WTC11 (cell line): ENCODE measurements around the gene KLHL35.

Experiments used
- IRF2 ChIP-seq: sonication (generic); formaldehyde crosslinking; IDR thresholded peaks from 2 replicates; pipeline ENCODE4 v1.8.0; 2022; ENCODE audit warnings: low read depth, missing genetic modification reagents, borderline replicate concordance
- NFYB ChIP-seq: sonication (generic); formaldehyde crosslinking; conservative IDR thresholded peaks from 2 replicates; pipeline ENCODE4 v1.8.0; 2022; ENCODE audit warnings: low read depth, missing genetic modification reagents
- SMAD3 ChIP-seq: sonication (generic); formaldehyde crosslinking; IDR thresholded peaks from 2 replicates; pipeline ENCODE4 v1.8.0; 2022; ENCODE audit warnings: missing genetic modification reagents, mild to moderate bottlenecking, borderline replicate concordance
- TCF7 ChIP-seq: sonication (generic); formaldehyde crosslinking; IDR thresholded peaks from 2 replicates; pipeline ENCODE4 v1.8.0; 2022; ENCODE audit warnings: mild to moderate bottlenecking, low read depth, missing genetic modification reagents, moderate library complexity
- TEAD4 ChIP-seq: sonication (generic); formaldehyde crosslinking; IDR thresholded peaks from 2 replicates; pipeline ENCODE4 v1.8.0; 2022; ENCODE audit warnings: mild to moderate bottlenecking, missing genetic modification reagents
- ZNF121 ChIP-seq: sonication (generic); formaldehyde crosslinking; IDR thresholded peaks from 2 replicates; pipeline ENCODE4 v1.8.0; 2023; ENCODE audit warnings: missing genetic modification reagents
- ZNF423 ChIP-seq: fragments of 250-450 bp; sonication (Bioruptor Pico); IDR thresholded peaks from 2 replicates; pipeline ENCODE4 v2.1.2; 2022; ENCODE audit warnings: mild to moderate bottlenecking, moderate library complexity
- TF ChIP-seq, protein P1 (sequence below): fragments of 200-600 bp; IDR thresholded peaks from 2 replicates; pipeline ENCODE4 v1.8.0; 2022; ENCODE audit warnings: antibody characterized with exemption
- TF ChIP-seq, protein P2 (sequence below): sonication (generic); formaldehyde crosslinking; IDR thresholded peaks from 2 replicates; pipeline ENCODE4 v1.8.1; 2023; ENCODE audit warnings: mild to moderate bottlenecking, moderate library complexity, missing genetic modification reagents
- TF ChIP-seq, protein P3 (sequence below): sonication (generic); formaldehyde crosslinking; IDR thresholded peaks from 2 replicates; pipeline ENCODE4 v1.8.0; 2022; ENCODE audit warnings: missing genetic modification reagents
- TF ChIP-seq, protein P4 (sequence below): sonication (generic); formaldehyde crosslinking; IDR thresholded peaks from 2 replicates; pipeline ENCODE4 v1.8.0; 2022; ENCODE audit warnings: mild to moderate bottlenecking, missing genetic modification reagents
- TF ChIP-seq, protein P5 (sequence below): sonication (generic); formaldehyde crosslinking; IDR thresholded peaks from 2 replicates; pipeline ENCODE4 v1.8.0; 2022; ENCODE audit warnings: mild to moderate bottlenecking, missing genetic modification reagents

DNA sequence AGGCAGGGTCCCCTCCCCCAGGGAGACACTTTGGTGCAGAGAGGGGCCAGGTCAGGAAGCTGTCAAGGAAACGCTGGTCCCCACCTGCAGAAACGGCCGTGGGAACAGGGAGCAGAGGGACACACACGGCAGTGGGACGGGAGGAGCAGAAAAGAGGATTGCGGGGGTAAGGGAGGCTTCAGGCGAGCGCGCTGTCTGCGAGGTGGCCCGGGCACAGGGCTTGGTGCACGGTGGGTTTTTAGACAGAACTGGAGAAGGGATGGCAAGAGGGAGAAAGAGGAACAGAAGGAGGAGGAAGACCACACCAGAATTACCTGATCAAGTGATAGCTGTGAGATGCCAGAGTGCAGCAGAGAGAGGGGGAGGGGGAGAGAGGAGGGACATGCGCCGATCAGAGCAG is 6.0 kb upstream of the KLHL35 start:
- TF ChIP-seq, protein P1, sequence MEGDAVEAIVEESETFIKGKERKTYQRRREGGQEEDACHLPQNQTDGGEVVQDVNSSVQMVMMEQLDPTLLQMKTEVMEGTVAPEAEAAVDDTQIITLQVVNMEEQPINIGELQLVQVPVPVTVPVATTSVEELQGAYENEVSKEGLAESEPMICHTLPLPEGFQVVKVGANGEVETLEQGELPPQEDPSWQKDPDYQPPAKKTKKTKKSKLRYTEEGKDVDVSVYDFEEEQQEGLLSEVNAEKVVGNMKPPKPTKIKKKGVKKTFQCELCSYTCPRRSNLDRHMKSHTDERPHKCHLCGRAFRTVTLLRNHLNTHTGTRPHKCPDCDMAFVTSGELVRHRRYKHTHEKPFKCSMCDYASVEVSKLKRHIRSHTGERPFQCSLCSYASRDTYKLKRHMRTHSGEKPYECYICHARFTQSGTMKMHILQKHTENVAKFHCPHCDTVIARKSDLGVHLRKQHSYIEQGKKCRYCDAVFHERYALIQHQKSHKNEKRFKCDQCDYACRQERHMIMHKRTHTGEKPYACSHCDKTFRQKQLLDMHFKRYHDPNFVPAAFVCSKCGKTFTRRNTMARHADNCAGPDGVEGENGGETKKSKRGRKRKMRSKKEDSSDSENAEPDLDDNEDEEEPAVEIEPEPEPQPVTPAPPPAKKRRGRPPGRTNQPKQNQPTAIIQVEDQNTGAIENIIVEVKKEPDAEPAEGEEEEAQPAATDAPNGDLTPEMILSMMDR, result no peak
- TF ChIP-seq NFYB (CRISPR knock-in tag) (no peak), ZNF121 (no peak), TCF7 (CRISPR knock-in tag) (no peak), TEAD4 (CRISPR knock-in tag) (no peak), SMAD3 (CRISPR knock-in tag) (no peak), ZNF423 (CRISPR knock-in tag) (no peak), IRF2 (CRISPR knock-in tag) (no peak)
- TF ChIP-seq, protein P2, sequence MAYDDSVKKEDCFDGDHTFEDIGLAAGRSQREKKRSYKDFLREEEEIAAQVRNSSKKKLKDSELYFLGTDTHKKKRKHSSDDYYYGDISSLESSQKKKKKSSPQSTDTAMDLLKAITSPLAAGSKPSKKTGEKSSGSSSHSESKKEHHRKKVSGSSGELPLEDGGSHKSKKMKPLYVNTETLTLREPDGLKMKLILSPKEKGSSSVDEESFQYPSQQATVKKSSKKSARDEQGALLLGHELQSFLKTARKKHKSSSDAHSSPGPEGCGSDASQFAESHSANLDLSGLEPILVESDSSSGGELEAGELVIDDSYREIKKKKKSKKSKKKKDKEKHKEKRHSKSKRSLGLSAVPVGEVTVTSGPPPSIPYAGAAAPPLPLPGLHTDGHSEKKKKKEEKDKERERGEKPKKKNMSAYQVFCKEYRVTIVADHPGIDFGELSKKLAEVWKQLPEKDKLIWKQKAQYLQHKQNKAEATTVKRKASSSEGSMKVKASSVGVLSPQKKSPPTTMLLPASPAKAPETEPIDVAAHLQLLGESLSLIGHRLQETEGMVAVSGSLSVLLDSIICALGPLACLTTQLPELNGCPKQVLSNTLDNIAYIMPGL (CRISPR knock-in tag), result no peak
- TF ChIP-seq, protein P3, sequence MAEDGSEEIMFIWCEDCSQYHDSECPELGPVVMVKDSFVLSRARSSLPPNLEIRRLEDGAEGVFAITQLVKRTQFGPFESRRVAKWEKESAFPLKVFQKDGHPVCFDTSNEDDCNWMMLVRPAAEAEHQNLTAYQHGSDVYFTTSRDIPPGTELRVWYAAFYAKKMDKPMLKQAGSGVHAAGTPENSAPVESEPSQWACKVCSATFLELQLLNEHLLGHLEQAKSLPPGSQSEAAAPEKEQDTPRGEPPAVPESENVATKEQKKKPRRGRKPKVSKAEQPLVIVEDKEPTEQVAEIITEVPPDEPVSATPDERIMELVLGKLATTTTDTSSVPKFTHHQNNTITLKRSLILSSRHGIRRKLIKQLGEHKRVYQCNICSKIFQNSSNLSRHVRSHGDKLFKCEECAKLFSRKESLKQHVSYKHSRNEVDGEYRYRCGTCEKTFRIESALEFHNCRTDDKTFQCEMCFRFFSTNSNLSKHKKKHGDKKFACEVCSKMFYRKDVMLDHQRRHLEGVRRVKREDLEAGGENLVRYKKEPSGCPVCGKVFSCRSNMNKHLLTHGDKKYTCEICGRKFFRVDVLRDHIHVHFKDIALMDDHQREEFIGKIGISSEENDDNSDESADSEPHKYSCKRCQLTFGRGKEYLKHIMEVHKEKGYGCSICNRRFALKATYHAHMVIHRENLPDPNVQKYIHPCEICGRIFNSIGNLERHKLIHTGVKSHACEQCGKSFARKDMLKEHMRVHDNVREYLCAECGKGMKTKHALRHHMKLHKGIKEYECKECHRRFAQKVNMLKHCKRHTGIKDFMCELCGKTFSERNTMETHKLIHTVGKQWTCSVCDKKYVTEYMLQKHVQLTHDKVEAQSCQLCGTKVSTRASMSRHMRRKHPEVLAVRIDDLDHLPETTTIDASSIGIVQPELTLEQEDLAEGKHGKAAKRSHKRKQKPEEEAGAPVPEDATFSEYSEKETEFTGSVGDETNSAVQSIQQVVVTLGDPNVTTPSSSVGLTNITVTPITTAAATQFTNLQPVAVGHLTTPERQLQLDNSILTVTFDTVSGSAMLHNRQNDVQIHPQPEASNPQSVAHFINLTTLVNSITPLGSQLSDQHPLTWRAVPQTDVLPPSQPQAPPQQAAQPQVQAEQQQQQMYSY, result no peak
- TF ChIP-seq, protein P4, sequence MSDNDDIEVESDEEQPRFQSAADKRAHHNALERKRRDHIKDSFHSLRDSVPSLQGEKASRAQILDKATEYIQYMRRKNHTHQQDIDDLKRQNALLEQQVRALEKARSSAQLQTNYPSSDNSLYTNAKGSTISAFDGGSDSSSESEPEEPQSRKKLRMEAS (CRISPR knock-in tag), result no peak
- TF ChIP-seq, protein P5, sequence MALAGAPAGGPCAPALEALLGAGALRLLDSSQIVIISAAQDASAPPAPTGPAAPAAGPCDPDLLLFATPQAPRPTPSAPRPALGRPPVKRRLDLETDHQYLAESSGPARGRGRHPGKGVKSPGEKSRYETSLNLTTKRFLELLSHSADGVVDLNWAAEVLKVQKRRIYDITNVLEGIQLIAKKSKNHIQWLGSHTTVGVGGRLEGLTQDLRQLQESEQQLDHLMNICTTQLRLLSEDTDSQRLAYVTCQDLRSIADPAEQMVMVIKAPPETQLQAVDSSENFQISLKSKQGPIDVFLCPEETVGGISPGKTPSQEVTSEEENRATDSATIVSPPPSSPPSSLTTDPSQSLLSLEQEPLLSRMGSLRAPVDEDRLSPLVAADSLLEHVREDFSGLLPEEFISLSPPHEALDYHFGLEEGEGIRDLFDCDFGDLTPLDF (CRISPR knock-in tag), result no peak
